Effector memory CD8-positive, alpha-beta T cell (primary cell): Measurements from ENCODE around the gene YBEY.

Experiments
- ATAC-seq: fragments of 150-1000 bp; cut with Tn5 transposase; replicated peaks from 2 replicates; pipeline ENCODE4 v1.10.0; 2021; ENCODE audit warnings: mild to moderate bottlenecking, moderate library complexity
- DNase-seq, 3 experiments: peaks; one replicate each; pipeline ENCODE4 v3.0.0; 2021
- H3K27ac Mint-ChIP-seq, 2 donors: one replicate each; pipeline ENCODE4 v1.8.0; 2022; ENCODE audit warnings: mild to moderate bottlenecking in 2 of 2, mixed read lengths in 2 of 2, moderate library complexity in 2 of 2
- H3K27me3 Mint-ChIP-seq, 2 donors: one replicate each; pipeline ENCODE4 v1.8.0; 2022; ENCODE audit warnings: mixed read lengths in 2 of 2
- H3K36me3 Mint-ChIP-seq: one replicate; pipeline ENCODE4 v1.8.0; 2022; ENCODE audit warnings: mild to moderate bottlenecking, moderate library complexity, mixed read lengths; ENCODE audit not compliant: insufficient read depth
- H3K4me1 Mint-ChIP-seq, 2 donors: one replicate each; pipeline ENCODE4 v1.8.0; 2022; ENCODE audit warnings: low read depth in 2 of 2, mixed read lengths in 2 of 2
- H3K4me3 Mint-ChIP-seq, 2 donors: one replicate each; pipeline ENCODE4 v1.8.0; 2022; ENCODE audit warnings: mild to moderate bottlenecking in 2 of 2, mixed read lengths in 2 of 2, moderate library complexity in 2 of 2
- H3K9me3 Mint-ChIP-seq, 2 donors: one replicate each; pipeline ENCODE4 v1.8.0; 2022; ENCODE audit warnings: mixed read lengths in 2 of 2

Gene YBEY

DNA sequence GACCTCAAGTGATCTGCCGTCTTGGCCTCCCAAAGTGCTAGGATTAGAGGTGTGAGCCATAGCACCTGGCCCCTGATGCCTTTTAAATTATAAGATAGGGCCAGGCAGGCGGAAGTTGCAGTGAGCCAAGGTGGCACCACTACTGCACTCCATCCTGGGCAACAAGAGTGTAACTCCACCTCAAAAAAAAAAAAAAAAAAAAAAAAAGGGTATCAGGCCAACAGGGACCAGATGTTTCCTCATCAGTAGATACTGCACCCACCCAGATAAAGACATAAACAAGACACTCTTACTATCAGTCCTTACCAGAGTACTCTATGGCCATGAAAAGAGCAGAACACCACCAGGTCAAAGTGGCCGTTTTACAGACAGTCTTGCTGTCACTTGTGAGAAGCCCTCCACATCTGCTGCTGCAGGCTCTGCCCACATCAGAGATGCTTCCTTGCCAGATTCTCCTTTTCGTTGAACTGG lies 34.2 kb downstream of the YBEY start:
- Mint-ChIP-seq H3K36me3 (peaks cover 9% of the 10 kb centered on the region), H3K9me3 (no peaks in the 10 kb centered on the region), H3K4me1 (peaks cover 2 to 13% of the 10 kb centered on the region in 2 donors), H3K4me3 (no peak overlapping the region), H3K27ac (no peak overlapping the region), H3K27me3 (no peaks in the 10 kb centered on the region)
- ATAC-seq (no peak), DNase-seq (no peak)

DNA sequence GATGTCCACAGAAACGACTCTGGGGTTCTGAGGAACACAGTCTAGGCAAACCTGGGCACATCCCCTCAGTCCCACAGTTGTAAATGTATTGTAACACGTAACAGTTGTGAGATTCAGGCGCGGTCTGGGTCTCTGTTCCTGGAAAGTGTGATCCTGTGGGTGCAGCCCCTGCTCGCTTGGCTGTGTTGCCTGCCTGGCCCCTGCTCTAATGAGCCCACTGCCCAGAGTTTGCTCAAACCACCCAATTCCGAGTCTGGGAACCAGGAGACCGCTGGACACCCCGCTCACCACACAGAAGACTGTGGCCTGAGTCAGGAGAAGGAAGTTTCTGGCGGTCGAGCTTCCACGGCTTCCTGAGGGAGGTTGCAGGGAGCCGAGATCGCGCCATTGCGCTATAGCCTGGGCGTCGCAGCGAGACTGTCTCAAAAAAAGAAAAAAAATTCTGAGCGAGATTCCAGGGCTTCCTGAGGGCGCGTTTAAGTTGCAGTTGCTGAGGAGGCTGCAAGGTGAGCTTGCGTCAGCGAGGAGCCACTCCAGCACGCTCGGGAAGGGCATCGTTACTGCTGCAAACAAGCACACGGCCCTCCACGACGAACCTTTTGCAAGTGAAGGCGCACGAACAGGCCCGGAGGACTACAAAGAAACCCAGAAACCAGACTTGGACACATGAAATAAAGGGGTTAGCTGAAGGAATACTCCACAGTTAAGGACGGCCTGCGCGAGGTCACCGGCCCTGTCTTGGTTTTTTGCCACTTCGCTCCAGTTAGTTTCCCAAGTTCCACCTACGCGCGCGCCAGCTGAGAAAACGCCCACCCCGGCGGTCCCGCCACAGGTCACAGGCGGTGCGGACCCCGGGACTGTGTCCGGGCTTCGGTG lies 36.4 kb downstream of the YBEY start:
- Mint-ChIP-seq H3K27me3 (no peaks in the 10 kb centered on the region), H3K4me1 (peaks cover 12 to 19% of the 10 kb centered on the region in 2 donors), H3K4me3 (peak overlapping the region; percentile 97 to 98), H3K36me3 (peaks cover 24% of the 10 kb centered on the region), H3K27ac (peak overlapping the region in 1 of 2 donors; percentile 77), H3K9me3 (no peaks in the 10 kb centered on the region)
- ATAC-seq (no peak), DNase-seq (no peak)

DNA sequence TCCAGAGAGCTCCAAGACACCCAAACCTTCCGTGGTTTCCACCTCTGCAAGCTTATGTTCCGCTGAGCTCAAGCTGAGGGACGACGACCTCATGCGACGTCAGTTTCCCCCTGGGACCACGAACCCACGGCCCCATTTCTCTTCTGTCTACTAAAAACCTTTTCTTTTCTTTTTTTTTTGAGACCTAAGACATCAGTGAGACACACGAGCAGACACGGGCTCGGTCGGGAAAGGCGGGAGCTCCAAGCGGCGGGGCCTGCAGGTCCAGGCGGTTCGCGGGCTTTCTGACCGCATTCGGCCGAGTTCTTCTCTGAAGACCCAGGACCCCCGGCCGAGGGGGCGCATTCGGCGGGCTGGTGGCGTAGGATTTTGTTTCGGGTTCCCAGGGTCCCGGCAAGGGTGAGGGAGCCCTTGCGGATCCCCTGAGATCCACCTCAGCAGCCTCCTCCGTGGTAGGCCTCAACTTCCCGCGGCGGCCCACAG lies 37.1 kb downstream of the YBEY start:
- ATAC-seq, result no peak
- H3K27ac Mint-ChIP-seq, result peak overlapping the region; percentile 77 to 97
- no peaks in the 10 kb centered on the region for H3K27me3 Mint-ChIP-seq
- peaks cover 29% of the 10 kb centered on the region for H3K36me3 Mint-ChIP-seq
- DNase-seq, result no peak
- peaks cover 12 to 19% of the 10 kb centered on the region in 2 donors for H3K4me1 Mint-ChIP-seq
- no peaks in the 10 kb centered on the region for H3K9me3 Mint-ChIP-seq
- peak overlapping the region; percentile 97 to 98 for H3K4me3 Mint-ChIP-seq

DNA sequence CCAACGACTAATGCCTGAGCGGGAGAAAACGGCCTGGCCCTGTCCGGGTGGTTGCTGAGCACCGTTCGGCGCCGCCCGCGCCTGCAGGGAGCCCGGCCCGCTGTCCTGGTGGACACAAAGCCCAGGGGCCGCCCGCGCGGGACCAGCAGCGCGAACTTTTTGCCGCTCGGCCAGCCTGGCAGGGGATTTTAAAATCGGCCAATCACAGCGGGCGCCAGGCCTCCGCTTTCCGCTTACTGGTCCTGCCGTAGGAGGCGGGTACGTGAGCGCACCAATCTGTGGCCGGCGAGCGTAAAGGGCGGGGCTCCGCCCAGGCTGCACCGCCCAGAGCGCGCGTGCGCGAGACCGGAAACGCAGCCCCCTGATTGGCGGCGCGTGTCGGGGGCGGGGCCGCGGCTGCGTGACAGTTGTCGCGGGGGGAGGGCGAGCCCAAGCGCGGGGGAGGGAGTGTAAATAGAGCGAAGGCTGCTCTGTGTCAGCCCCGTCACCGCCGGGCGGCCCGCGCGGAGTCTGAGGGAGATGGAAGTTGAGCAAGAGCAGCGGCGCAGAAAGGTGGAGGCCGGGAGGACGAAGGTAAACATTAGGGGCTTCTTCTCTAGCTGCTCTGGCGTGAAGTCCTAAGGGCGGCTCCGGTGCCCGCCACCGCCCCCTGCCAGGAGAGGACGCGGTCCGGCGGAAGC lies 37.7 kb downstream of the YBEY start, which contains the start of the genes C21orf58 and PCNT:
C21orf58 (minus strand) TSS at position 161 of the 680 bp plus-strand sequence. CDS start 1,132 bp downstream, outside the sequence.
PCNT (plus strand) TSS at position 447 of the 680 bp plus-strand sequence; CDS start at position 520, 73 bp downstream.
- Mint-ChIP-seq H3K27me3 (no peaks in the 10 kb centered on the region), H3K9me3 (no peaks in the 10 kb centered on the region), H3K27ac (peak within 1 kb of the TSS; percentile 94 to 97), H3K4me1 (peaks cover 12 to 19% of the 10 kb centered on the region in 2 donors), H3K36me3 (peaks cover 31% of the 10 kb centered on the region), H3K4me3 (peak within 1 kb of the TSS; percentile 97 to 98)
- peak; percentile 80 for ATAC-seq
- DNase-seq, result peak; percentile 97 to 99 (median 97)

DNA sequence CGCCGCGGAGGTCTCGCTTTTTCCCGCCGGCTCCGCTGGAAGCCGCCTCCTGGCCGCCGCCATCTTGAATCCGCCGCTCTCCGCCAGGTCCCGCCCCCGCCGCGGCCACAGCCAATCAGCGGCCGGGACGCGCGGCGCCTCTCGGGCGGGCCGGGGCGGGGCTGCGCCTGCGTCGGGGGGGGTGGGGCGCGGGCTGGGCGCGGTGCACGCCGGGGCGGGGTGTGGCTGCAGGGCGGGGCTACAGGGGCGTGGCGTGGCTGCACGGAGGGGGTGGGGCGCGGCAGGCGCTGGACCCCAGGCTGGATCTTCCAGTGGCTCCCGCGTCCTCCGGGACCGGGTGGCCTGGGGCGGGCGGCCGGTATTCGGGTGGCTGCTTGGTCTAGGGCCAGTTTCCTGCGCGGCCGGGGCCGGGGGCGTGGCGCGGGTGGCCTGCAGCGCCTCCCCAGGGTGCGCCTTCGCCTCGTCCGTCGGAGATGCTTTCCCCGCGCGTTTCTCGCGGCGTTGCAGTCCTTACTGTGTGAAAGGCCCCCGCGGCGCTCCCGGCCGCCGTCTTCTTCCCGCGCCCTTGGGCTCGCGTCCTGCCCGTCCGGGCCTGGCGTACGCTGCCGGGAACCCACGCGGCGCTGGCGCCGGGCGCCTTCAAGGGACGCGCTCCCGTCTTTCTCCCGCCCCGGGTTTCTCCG lies 38.4 kb downstream of the YBEY start:
- DNase-seq, result peak; percentile 81 to 88 (median 87)
- peak; percentile 76 for ATAC-seq
- Mint-ChIP-seq H3K9me3 (no peaks in the 10 kb centered on the region), H3K27ac (peak overlapping the region; percentile 94 to 97), H3K36me3 (peaks cover 31% of the 10 kb centered on the region), H3K27me3 (no peaks in the 10 kb centered on the region), H3K4me3 (peak overlapping the region; percentile 97 to 98), H3K4me1 (peaks cover 12 to 19% of the 10 kb centered on the region in 2 donors)

DNA sequence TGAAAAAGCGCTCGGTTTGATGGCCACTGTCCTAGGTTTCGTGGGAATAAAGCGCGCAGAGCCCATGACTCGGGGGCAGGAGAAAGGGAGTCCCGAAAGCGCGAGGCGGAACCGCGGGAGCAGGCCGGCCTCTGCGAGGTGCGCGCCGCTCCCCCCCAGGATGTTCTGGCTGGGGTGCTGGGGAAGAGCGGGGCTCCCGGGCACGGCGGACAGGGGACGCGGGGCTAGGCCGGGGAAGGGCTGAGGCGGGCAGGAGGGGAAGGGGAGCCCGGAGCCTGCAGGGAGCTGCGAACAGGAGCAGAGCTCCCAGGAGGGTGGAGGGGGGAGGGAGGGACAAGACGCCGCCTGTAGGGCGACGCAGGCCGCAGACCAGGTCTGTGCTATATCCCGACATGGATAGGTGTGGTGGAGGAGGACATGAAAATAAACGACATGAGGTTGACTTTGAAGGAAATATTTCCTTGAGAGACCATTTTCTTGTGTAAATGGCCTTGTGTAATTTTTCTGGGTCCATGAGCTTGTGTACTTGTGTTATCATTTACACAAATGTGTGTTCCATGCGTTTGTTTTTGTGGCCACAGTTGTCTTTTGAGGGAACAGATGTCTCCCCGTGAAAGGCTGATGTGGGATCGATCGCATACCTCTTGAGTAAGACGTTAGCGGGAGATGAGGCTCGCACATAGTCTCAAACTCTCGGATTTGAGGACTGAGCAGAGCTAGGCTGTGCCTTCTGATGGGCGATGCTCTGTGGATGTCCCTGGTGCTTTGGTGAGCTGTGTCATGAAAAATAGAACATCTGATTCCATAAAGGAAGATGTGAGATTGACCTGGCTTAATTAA lies 39.2 kb downstream of the YBEY start:
- Mint-ChIP-seq H3K36me3 (peaks cover 36% of the 10 kb centered on the region), H3K9me3 (no peaks in the 10 kb centered on the region), H3K4me1 (peaks cover 12 to 19% of the 10 kb centered on the region in 2 donors), H3K27me3 (no peaks in the 10 kb centered on the region), H3K27ac (peak overlapping the region in 1 of 2 donors; percentile 59), H3K4me3 (peak overlapping the region; percentile 97 to 98)
- no peak for DNase-seq
- ATAC-seq, result no peak

DNA sequence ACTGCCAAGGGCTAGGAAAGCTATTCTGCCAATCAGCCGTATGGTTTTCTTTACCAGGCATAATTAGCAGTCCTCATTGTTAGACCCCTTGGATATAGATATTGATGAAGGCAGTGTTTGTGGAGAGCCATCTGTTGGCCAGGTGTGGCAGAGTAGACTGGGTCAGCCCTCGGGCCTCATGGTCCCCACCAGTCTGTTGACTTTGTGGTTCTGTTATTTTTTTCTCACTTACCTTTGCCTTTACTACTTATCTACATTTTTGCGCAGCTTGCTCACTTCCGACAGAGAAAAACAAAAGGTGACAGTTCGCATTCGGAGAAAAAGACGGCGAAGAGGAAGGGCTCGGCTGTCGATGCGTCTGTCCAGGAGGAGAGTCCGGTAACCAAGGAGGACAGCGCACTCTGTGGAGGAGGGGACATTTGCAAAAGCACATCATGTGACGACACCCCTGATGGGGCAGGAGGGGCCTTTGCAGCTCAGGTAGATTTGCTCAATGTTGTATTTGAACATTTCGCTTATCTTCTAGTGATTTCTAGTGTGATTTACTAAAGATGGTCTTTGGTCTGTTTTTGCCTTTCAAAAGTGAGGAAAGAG lies 40.1 kb downstream of the YBEY start:
- no peak for ATAC-seq
- peaks cover 46% of the 10 kb centered on the region for H3K36me3 Mint-ChIP-seq
- no peaks in the 10 kb centered on the region for H3K9me3 Mint-ChIP-seq
- H3K4me3 Mint-ChIP-seq, result peak overlapping the region; percentile 97 to 98
- peaks cover 12 to 19% of the 10 kb centered on the region in 2 donors for H3K4me1 Mint-ChIP-seq
- H3K27ac Mint-ChIP-seq, result no peak overlapping the region
- no peak for DNase-seq
- no peaks in the 10 kb centered on the region for H3K27me3 Mint-ChIP-seq

DNA sequence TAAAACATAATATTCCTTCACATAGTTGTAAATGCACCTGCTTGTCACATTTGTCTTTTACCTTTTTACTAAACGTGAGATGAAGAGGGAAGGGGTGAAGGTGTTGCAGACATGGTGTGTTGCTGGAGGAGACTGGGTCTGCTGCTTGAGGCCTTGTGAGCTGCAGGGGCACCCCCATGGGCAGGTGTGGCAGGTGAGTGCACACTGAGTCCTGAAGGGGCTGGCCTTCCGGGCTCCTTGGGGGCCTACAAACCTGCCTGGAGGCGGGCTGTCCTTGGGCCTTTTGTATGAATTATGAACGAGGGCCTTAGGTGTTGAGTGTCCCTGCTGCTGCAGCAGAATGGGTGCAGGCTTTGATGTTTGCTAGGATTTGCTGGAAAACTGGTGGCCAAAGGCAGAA lies 41.6 kb downstream of the YBEY start:
- Mint-ChIP-seq H3K4me3 (no peak overlapping the region), H3K27ac (no peak overlapping the region), H3K9me3 (no peaks in the 10 kb centered on the region), H3K4me1 (peaks cover 12% of the 10 kb centered on the region in 2 donors), H3K36me3 (peaks cover 46% of the 10 kb centered on the region), H3K27me3 (no peaks in the 10 kb centered on the region)
- ATAC-seq, result no peak
- no peak for DNase-seq

DNA sequence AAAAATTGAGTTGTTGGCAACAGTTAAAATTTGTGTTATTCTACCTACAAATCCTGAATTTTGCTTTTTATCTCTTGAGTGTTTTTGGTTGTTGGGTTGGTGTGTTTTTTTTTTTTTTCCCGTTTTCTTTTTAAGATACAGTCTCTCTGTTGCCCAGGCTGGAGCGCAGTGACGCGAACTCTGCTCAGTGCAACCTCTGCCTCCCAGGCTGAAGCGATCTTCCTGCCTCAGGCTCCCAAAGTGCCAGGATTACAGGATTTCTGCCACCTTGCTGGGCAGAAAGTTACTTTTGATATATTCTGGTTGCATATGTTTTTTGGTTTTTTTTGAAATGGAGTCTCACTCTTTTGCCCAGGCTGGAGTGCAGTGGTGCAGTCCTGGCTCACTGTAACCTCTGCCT lies 42.0 kb downstream of the YBEY start:
- no peaks in the 10 kb centered on the region for H3K9me3 Mint-ChIP-seq
- DNase-seq (no peak), ATAC-seq (no peak)
- H3K36me3 Mint-ChIP-seq, result peaks cover 46% of the 10 kb centered on the region
- H3K27ac Mint-ChIP-seq, result no peak overlapping the region
- H3K27me3 Mint-ChIP-seq, result no peaks in the 10 kb centered on the region
- no peak overlapping the region for H3K4me3 Mint-ChIP-seq
- peaks cover 9 to 12% of the 10 kb centered on the region in 2 donors for H3K4me1 Mint-ChIP-seq

DNA sequence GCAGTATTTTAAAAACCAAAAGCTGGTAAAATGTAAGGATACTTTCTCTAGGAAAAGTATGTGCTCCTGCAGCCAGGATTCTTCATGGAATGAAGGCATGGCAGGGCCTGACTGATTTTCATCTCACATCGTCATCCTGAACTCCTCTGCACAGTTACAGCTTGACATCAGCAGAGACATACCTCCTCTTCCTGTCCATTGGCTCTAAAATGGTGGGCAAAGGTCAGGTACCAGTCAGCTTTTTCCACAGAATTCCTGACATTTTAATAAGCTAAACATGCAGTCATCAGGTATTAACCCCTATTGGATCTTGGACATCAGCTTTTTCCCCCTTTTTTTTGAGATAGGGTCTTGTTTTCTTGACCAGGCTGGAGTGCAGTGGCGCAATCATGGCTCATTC lies 43.7 kb downstream of the YBEY start:
- DNase-seq (no peak), ATAC-seq (no peak)
- no peak overlapping the region for H3K27ac Mint-ChIP-seq
- peaks cover 8 to 12% of the 10 kb centered on the region in 2 donors for H3K4me1 Mint-ChIP-seq
- peaks cover 44% of the 10 kb centered on the region for H3K36me3 Mint-ChIP-seq
- no peaks in the 10 kb centered on the region for H3K9me3 Mint-ChIP-seq
- H3K4me3 Mint-ChIP-seq, result no peak overlapping the region
- no peaks in the 10 kb centered on the region for H3K27me3 Mint-ChIP-seq

DNA sequence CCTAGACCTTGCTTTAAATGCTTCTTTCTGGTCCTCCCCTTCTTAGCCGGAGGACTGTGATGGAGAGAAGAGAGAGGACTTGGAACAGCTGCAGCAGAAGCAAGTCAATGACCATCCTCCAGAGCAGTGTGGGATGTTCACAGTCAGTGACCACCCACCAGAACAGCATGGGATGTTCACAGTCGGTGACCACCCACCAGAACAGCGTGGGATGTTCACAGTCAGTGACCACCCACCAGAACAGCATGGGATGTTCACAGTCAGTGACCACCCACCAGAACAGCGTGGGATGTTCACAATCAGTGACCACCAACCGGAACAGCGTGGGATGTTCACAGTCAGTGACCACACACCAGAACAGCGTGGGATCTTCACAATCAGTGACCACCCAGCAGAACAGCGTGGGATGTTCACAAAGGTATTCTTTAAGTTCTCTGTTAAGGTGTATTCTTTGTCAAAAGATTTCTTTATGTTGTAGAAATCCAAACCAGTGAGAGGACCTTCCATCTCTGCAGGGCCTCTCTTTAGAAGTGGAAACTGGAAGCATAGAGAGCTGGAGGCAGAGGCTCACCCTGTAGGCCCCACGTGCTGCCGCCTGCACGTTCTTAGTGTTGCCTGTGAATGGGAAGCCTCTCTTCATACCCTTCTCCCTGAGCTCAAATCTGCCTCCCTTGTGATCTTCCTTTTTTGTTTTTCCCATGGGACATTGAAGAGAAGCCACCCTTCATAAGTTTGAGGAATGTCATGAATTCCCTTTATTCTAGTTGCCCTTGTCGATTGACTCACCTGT lies 48.4 kb downstream of the YBEY start:
- Mint-ChIP-seq H3K9me3 (no peaks in the 10 kb centered on the region), H3K27me3 (no peaks in the 10 kb centered on the region), H3K27ac (no peak overlapping the region), H3K4me3 (no peak overlapping the region), H3K4me1 (peaks cover 4 to 7% of the 10 kb centered on the region in 2 donors), H3K36me3 (peaks cover 59% of the 10 kb centered on the region)
- no peak for ATAC-seq
- no peak for DNase-seq
